GM19372 (cell line): Measurements from ENCODE around the gene LTB.
A peak's percentile ranks its signal among the peaks of the same experiment; 100 is the strongest.

Experiments used
- ATAC-seq: cut with Tn5 transposase; IDR thresholded peaks from one replicate; pipeline ENCODE4 v1.9.1; 2021; ENCODE audit warnings: mild to moderate bottlenecking, low read depth, moderate library complexity; ENCODE audit not compliant: unreplicated experiment

LTB gene

DNA sequence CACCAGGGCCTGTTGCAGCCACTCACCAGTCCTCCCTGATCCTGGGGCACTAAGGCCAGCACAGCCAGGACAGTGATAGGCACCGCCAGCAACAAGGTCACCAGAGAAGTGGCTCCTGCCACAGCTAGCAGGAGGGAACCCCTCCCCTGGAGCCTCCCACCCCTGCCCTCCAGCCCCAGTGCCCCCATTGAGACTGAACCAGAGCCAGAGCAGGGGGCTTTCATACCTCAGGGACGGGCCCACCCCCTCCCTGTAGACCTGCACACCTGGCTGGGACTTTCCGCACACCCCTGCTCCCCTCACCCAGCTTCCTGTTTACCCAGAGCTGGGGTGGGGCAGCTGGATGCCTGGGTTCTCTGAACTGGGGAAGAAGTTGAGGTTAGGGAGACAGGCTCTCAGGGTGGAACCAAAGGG lies at the start of gene LTB:
LTB (minus strand) TSS at position 195 of the 414 bp plus-strand sequence; CDS start at position 188, 7 bp downstream.
- ATAC-seq, result no peak

GRCh38 chr6:31631681-31632278 lies 49.6 kb upstream of the LTB start:
- no peak for ATAC-seq

- ATAC-seq, result no peak
These were observed 49.0 kb upstream of the LTB start for GRCh38 chr6:31631209-31631608.

- ATAC-seq, result no peak
These were observed 48.1 kb upstream of the LTB start for GRCh38 chr6:31630177-31630934.

- ATAC-seq, result no peak
These were observed 46.8 kb upstream of the LTB start for GRCh38 chr6:31629014-31629413.

DNA sequence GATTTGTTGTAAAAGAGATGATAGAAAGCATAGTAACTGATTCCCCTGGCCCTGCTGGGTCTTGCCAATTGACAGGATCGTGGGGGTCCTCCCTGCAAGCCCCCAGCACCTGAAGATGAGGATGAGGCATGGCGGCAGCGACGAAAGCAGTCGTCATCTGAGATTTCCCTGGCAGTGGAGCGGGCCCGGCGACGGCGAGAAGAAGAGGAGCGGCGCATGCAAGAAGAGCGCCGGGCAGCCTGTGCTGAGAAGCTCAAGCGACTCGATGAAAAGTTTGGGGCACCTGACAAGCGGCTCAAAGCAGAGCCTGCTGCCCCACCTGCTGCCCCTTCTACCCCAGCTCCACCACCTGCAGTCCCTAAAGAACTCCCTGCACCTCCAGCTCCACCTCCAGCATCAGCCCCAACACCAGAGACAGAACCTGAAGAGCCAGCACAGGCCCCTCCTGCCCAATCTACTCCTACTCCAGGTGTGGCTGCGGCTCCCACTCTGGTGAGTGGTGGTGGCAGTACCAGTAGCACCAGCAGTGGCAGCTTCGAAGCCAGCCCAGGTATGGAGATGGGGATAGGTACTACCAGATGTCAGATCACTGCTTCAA lies 45.6 kb upstream of the LTB start:
- no peak for ATAC-seq

DNA sequence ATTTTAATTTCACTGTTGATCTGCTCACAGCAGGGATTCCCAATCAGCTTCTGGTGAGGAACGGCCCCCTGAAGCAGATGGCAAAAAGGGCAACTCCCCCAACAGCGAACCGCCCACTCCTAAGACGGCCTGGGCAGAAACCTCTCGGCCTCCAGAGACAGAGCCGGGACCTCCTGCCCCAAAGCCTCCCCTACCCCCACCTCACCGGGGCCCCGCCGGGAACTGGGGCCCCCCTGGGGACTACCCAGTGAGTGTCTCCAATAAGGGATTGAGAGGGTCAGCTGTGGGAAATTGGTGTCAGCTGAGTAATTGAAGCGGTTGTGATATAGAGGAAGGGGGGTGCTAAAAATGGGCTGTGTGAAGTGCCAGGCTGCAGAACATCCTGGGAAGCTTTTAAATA lies 44.7 kb upstream of the LTB start:
- no peak for ATAC-seq

DNA sequence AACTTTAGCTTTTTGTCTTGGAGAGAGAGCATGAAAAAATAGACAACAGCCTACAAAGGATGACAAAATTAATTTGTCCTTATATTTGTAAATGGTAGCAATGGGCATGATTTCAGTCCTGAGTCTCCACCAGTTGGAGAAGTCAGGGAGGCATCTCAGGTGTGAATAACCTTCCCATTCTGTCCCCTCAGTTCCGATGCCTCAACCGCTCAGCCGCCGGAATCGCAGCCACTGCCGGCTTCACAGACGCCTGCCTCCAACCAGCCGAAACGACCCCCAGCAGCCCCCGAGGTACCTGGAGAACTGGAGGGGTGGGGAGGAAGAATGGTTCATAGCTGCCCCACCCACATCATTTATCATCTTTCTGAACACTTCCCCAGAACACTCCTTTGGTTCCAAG lies 41.8 kb upstream of the LTB start:
- ATAC-seq, result no peak

DNA sequence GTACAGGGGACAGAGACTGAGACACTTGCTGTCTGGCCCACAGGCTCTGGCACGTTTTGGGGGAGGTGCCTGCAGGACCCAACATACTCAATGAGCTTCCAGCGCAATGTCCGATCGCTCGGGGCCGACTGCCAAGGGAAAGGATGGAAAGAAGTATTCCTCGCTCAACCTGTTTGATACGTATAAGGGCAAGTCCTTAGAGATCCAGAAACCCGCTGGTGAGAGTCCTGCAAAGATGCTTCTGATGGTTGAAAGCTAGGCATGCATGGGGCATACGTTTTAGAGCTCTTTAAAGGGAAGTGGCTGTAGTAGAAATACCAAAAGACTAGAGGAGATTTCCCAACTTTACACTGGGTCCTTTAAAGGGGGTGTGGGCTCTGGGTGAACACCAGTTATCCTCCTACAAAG lies 40.5 kb upstream of the LTB start:
- ATAC-seq, result no peak

DNA sequence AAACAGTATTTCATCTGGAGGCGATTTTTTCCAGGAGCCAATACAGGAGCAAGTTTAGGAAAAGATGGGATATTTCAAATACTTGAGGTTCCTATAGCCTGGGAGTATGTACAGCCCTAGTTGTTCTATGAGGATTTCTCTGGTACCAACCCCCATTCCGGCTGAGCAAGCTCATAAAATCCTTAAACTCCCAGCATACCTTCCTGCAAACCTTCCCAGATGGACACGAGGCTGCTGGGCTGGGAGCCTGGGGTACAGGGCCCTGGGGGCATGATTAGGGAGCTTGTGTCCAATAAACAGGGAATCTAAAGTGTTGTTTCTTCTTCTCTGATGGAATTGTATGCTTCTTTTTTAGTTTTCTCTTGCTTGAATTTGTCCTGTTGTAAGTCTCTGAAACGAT lies 39.8 kb upstream of the LTB start:
- ATAC-seq, result no peak

- ATAC-seq, result no peak
These were observed 39.2 kb upstream of the LTB start for GRCh38 chr6:31621320-31621939.

DNA sequence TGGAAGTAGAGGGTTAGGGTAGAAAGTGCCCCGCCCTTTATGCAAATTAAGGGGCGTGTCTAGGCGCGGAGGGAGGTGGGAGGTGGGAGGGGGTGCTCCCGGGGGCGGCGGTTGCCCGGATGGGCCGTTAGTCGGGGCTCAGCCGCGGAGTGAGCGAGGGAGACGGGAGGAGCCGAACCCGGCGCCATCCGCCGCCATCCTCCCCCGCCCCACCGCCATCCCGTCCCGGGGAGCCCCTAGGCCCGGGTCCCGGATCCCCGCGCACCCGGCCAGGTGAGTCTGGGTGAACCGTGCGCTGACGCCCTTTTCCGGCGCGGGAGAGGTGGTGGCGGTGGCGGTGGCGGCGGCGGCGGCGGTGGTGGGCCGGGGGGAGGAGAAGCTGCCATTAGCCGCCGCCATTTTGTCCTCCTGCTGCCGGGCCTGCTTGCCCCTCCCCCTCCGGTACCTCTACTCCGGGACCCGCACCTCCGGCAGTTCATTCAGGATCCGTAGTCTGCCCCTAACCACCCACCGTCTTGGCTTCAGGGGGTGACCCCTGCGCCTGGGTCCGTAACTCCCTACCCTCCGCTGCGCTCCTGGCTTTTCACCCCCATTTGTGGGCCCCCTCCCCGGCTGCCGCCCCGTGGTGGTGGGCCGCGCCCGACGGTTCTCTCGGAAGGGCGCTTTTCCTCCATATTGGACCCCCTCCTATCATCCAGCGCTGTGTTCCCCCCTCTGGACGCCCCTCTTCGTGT lies 38.5 kb upstream of the LTB start, which contains the start of gene PRRC2A:
PRRC2A (plus strand) TSS at position 130 of the 734 bp plus-strand sequence. CDS start 2,075 bp downstream, outside the sequence.
- ATAC-seq, result peak; percentile 39

GRCh38 chr6:31619805-31620585 lies 37.8 kb upstream of the LTB start:
- peak; percentile 87 for ATAC-seq

GRCh38 chr6:31617010-31617409 lies 34.8 kb upstream of the LTB start:
- ATAC-seq, result no peak

- ATAC-seq, result no peak
These were observed 33.5 kb upstream of the LTB start for GRCh38 chr6:31615748-31616147.

- peak; percentile 12 for ATAC-seq
These were observed 32.7 kb upstream of the LTB start, which contains the start of gene AIF1 for GRCh38 chr6:31614684-31615578. AIF1 (plus strand) TSS chr6:31615234; CDS start chr6:31615330, 96 bp downstream.

- ATAC-seq, result peak; percentile 64
These were observed 31.9 kb upstream of the LTB start for GRCh38 chr6:31614075-31614619.

DNA sequence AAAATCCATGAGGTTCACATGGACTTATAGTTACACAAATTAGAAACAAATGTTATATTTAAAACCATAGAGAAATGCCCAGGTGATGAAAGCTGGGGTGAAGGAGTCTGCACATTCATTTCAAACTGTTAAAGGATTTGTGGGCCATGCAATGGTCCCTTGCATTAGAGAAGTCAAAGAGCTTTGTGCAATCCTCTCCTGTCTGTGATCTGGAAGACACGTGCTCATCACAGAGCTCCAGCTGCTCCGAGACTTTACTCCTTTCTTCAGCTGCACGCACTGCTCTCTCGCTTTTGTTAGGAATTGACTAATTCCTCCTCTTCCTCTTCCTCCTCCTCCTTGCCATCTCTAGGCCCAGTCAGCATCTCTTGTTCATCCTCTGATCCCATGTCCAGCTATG lies 28.7 kb upstream of the LTB start:
- no peak for ATAC-seq
